HG02938 (cell line): ENCODE data around the gene PTGIS.

Experiments used
- ATAC-seq: cut with Tn5 transposase; IDR thresholded peaks from one replicate; pipeline ENCODE4 v1.9.1; 2021; ENCODE audit warnings: mild to moderate bottlenecking, moderate library complexity; ENCODE audit not compliant: unreplicated experiment

PTGIS gene

DNA sequence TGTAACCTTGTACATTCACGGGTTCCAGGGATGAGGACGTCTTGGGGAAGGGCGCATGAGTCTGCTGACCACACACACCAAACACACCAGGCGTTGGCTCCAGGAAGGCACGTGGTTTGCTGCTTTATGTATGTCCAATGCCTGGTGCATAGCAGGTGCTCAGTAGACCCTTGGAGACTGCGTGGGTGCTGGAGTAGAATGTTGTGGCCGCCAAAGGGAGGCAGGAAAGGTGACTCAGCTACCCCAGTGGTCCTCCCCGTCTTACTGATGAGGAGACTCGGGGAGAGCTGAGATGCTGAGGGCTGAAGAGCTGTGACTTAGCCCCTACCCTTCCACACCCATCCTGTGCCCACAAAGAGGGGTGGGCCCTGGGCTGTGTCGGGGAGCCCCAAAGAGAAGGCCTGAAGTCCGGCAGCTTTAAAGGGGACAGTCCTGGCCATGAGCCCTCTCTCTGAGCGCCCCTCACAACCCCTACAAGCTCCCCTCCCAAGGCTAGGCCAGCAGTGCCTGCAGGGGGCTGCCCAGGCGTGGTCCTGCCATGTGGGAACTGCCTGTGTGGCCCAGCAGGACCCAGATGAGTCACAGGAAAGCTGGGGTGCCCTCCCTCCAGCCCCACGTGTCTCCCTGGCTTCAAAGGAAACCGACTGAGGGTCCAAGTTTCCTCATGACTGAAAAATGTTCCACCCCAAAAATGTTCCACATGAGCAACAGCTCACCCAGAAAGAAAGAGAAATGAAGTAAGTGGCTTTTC, 28.0 kb upstream of the PTGIS start:
- ATAC-seq: no peak

DNA sequence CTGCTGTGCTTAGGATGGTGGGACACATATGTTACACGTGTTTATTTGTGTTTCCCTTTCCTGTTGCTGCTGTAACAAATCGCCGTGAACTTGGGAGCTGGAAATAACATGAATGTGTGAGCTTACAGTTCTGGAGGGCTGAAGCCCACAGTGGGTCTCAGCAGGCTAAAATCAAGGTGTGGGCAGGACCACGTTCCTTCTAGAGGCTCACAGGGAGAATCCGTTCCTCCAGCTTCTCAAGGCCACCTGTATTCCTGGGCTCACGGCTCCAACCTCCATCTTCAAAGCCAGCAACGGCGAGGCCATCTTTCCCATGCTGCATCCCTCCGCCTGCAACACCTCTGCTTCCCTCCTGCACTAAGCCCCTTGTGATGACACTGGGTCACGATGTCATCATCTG, 27.4 kb upstream of the PTGIS start:
- ATAC-seq: no peak

- ATAC-seq: no peak
Observed at GRCh38 chr20:49594931-49595315, 27.0 kb upstream of the PTGIS start.

- no peak for ATAC-seq
Observed at GRCh38 chr20:49594143-49594930, 26.4 kb upstream of the PTGIS start.

DNA sequence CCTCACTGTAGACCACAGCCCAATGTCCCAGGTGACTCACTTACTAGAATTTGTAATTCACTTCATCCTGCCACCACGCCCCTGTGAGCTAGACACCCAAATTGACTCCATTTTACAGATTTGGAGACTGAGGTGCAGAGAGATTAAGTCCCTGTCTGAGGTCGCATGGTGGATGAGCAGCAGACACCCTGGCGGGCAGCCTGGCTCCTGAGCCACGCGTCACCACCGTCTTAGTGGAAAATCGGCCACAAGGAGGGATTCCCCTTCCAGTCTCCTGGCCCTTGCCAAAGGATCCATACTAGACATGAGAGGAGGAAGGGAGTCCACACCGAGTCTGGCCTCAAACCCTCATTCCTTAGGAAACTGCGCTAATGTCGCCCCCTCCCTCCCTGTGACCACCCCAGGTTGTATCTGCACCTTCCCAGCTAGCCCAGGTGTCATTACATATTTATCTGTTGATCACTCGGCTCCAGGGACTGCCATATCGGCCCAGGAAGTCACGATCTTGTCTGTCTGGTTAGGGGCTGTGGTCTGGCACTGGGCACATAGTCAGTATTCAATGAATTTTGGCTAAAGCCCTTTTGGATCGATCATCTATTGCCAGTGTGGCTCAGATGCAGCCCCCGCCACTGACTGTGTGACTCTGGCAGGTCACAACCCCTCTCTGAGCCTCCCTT, 25.7 kb upstream of the PTGIS start:
- ATAC-seq: no peak

DNA sequence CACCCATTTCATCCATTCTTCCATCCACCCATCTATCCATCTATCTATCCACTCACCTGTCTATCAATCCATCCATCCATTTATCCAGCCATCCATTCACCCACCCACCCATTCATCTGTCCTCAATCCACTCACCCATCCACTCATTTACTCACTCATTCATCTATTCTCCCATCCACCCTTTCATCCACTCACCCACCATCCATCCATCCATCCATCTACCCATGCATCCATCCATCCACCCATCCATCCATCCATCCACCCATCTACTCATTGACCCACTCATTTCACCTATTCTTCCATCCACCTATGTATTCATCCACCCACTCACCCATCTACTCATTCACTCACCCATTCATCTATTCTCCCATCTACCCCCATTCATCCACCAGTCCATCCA, 24.2 kb upstream of the PTGIS start:
- no peak for ATAC-seq

- ATAC-seq: no peak
Observed at GRCh38 chr20:49591217-49591865, 23.4 kb upstream of the PTGIS start.

GRCh38 chr20:49590163-49591017, 22.5 kb upstream of the PTGIS start:
- ATAC-seq: no peak

- ATAC-seq: no peak
Observed at GRCh38 chr20:49589747-49590146, 21.8 kb upstream of the PTGIS start.

- no peak for ATAC-seq
Observed at GRCh38 chr20:49587111-49587570, 19.2 kb upstream of the PTGIS start.

GRCh38 chr20:49585585-49586245, 17.8 kb upstream of the PTGIS start:
- ATAC-seq: no peak

DNA sequence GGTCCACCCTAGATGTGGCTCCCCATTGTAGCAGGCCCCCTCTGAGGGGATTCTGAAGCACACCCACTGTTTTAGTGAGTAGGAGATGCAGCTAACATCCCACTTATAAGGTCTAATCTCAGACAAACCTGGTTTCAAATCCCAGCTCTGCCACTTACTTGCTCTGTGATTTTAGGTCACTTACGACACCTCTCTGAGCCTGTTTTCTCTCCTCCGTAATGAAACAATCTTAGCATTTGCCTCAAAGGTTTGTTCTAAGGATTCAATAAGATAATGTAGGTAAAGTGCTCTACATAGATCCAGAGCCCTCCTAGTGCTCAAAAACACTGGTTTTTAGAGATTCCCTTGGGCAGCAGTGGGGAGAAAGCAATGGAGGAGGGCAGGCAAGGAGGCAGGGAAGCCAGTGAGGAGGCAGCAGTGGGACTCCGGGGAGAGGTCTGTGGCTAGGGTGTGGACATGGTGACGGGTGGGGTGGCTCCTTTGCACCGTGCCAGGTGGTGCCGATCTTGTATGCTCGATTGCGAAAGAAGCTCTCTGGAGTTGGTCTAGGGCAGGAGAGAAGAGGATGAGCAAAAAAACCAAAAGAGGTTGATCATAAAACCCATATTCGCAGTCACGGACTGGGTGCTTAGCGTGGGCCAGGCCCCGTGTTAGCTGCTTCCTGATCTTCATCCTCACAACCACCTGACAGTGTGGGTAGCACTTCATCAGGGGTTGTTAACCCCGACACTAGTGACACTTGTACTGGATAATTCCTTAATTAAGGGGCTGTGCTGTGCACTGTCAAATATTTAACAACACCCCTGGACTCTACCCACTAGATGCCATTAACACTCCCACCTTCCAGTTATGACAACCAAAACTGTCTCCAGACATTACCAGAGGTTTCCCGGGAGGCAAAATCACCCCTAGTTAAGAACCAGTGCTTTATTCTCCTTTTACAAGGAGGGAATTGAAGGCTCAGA, 16.8 kb upstream of the PTGIS start:
- ATAC-seq: no peak

- ATAC-seq: no peak
Observed at GRCh38 chr20:49583669-49584417, 15.9 kb upstream of the PTGIS start.

DNA sequence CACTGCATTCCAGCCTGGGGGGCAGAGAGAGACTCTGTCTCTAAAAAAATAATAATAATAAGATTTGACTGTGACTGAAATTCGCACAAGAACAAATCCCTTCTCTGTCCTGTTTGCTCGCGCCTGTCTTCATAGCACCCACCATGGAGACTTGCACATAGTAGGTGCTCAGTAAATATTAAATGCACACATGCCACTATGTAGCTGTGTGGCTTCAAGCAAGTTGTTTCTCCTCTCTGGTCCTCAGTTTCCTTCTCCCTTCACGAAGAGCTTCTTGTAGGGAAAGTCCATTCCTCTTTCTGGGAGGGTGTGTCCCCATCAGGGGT, 15.4 kb upstream of the PTGIS start:
- ATAC-seq: no peak

DNA sequence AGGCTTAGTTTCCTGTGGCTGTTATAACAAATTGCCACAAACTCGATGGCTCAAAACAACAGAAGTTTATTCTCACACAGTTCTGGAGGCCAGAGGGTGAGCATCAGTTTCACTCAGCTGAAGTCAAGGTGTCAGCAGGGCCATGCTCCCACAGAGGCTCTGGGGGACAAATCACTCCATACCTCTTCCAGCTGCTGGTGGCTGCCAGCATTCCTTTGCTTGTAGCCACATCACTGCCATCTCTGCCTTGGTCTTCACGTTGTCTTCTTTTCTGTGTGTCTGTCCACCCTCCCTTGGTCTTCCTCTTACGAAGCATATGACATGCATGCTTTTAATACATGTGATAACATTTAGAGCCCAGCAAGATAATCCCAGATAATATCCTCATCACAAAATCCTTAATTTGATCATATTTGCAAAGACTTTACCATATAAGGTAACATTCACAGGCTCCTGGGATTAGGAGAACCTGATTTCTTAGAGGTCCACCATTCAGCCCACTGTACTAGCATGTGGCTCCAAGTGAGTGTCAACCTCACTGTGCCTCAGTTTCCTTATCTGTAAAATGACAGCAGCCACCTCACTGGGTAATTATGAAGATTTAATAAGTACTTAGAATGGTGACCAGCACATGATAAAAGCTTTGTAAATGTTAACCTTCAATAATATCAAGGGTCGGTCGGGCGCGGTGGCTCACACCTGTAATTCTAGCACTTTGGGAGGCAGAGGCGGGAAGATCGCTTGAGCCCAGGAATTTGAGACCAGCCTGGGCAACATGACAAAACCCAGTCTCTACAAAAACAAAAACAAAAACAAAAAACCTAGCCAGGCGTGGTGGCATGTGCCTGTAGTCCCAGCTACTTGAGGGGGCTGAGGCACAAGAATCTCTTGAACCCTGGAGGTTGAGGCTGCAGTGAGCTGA, 14.7 kb upstream of the PTGIS start:
- ATAC-seq: no peak

DNA sequence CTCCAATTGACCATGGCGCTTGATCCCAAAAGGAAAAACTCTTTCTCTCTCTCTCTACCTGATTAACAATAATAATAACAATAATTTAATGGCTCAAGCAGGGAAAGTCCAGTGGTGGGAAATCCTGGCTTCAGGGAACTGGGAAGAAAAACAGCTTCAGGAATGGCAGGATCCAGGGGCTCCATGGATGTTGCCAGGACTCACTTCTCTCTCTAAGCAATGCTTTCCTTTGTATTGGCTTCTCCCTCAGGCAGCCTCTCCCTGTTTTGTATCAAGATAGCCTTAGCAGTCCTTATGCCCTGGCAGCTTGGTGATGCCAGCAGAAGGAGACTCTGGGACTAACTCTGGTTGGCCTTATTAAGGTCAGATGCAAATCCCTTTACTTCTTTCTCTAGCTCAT, 13.5 kb upstream of the PTGIS start:
- ATAC-seq: no peak

- no peak for ATAC-seq
Observed at GRCh38 chr20:49580813-49581174, 12.9 kb upstream of the PTGIS start.
